ENCODE results near the gene PSMA6.
"Not testable (repeated sequence)": the region's sequence is repeated elsewhere in the genome, so short reads cannot be mapped to it uniquely, and the experiment has no call there.

PSMA6 gene

GRCh38 chr14:35292051-35292769, at the start of gene PSMA6:
Gene PSMA6 (plus strand): TSS chr14:35292382. CDS start chr14:35292477, 95 bp downstream.
- DNase-seq: peak; percentile 99

GRCh38 chr14:35242599-35243311, 49.4 kb upstream of the PSMA6 start:
- DNase-seq: no peak

GRCh38 chr14:35243956-35244355, 48.2 kb upstream of the PSMA6 start:
- DNase-seq: no peak

GRCh38 chr14:35244542-35244941, 47.6 kb upstream of the PSMA6 start:
- no peak for DNase-seq

- no peak for DNase-seq
Measured at GRCh38 chr14:35245051-35245450, 47.1 kb upstream of the PSMA6 start.

- DNase-seq: no peak
Measured at GRCh38 chr14:35247777-35248475, 44.3 kb upstream of the PSMA6 start.

GRCh38 chr14:35248476-35248788, 43.8 kb upstream of the PSMA6 start:
- no peak for DNase-seq

- no peak for DNase-seq
Measured at GRCh38 chr14:35250319-35250718, 41.9 kb upstream of the PSMA6 start.

- no peak for DNase-seq
Measured at GRCh38 chr14:35252451-35252868, 39.7 kb upstream of the PSMA6 start.

GRCh38 chr14:35253056-35253455, 39.1 kb upstream of the PSMA6 start:
- not testable (repeated sequence) for DNase-seq

GRCh38 chr14:35254034-35254622, 38.1 kb upstream of the PSMA6 start:
- DNase-seq: not testable (repeated sequence)

- DNase-seq: peak; percentile 12
Measured at GRCh38 chr14:35254736-35255135, 37.4 kb upstream of the PSMA6 start.

GRCh38 chr14:35255711-35256110, 36.5 kb upstream of the PSMA6 start:
- DNase-seq: no peak

GRCh38 chr14:35257809-35258208, 34.4 kb upstream of the PSMA6 start:
- DNase-seq: no peak

- no peak for DNase-seq
Measured at GRCh38 chr14:35258420-35258819, 33.8 kb upstream of the PSMA6 start.

- DNase-seq: peak; percentile 33
Measured at GRCh38 chr14:35261774-35262173, 30.4 kb upstream of the PSMA6 start.

- no peak for DNase-seq
Measured at GRCh38 chr14:35262436-35262835, 29.7 kb upstream of the PSMA6 start.

- no peak for DNase-seq
Measured at GRCh38 chr14:35268946-35269345, 23.2 kb upstream of the PSMA6 start.

- no peak for DNase-seq
Measured at GRCh38 chr14:35274805-35275204, 17.4 kb upstream of the PSMA6 start.

GRCh38 chr14:35277179-35277578, 15.0 kb upstream of the PSMA6 start:
- no peak for DNase-seq

- DNase-seq: no peak
Measured at GRCh38 chr14:35279369-35279768, 12.8 kb upstream of the PSMA6 start.

- no peak for DNase-seq
Measured at GRCh38 chr14:35281341-35281740, 10.8 kb upstream of the PSMA6 start.

GRCh38 chr14:35284506-35284905, 7.7 kb upstream of the PSMA6 start:
- no peak for DNase-seq
